Measurements from ENCODE around the gene NPAS3.

DNA sequence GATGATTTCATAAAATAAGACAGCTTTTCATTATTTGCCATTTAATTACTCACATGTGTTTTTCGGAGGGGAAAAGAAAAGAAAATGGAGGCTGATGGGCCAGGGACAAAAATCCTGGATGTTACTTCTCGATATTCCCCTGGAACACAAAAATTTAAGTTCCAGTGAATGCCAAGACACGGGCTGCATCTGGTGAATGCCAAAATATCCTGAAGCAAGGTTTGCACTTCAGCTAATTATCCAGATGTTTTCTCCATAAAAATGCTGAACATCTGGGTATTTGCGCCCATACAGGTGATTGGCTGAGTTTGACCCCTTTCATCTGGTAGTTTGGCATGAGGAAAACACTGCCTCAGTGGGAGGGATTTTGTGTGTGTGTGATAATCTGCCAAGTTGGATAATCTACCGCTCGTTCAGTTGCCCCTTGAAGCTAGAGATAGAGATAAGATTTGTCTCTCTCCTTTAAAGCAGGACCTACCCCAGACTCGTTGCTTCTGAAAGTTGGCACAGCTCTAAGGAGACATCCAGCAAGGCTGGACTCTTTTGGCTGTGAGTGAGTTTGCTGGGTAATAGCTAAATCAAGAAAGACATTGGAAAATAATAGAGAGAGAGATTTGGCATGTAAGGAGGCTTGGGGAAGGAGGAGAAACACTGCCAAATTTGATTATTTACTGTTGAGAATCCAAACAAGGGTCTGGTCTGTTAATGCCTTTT, 622.2 kb downstream of the NPAS3 start:
- TF ChIP-seq, protein P1, sequence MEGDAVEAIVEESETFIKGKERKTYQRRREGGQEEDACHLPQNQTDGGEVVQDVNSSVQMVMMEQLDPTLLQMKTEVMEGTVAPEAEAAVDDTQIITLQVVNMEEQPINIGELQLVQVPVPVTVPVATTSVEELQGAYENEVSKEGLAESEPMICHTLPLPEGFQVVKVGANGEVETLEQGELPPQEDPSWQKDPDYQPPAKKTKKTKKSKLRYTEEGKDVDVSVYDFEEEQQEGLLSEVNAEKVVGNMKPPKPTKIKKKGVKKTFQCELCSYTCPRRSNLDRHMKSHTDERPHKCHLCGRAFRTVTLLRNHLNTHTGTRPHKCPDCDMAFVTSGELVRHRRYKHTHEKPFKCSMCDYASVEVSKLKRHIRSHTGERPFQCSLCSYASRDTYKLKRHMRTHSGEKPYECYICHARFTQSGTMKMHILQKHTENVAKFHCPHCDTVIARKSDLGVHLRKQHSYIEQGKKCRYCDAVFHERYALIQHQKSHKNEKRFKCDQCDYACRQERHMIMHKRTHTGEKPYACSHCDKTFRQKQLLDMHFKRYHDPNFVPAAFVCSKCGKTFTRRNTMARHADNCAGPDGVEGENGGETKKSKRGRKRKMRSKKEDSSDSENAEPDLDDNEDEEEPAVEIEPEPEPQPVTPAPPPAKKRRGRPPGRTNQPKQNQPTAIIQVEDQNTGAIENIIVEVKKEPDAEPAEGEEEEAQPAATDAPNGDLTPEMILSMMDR (IDR thresholded peaks at IDR 0.05; ENCODE audit: extremely low read depth in 1 of 2, insufficient read depth in 1 of 2, low read depth in 1 of 2, low read length in 2 of 2), result no peak
- no peak for TF ChIP-seq EZH2 (IDR thresholded peaks at IDR 0.05; ENCODE audit: borderline replicate concordance, low read depth, low read length, severe bottlenecking)
- no peak for TF ChIP-seq POLR2AphosphoS5 (IDR thresholded peaks at IDR 0.05; ENCODE audit: insufficient read depth, low read depth, low read length)
- no peak for TF ChIP-seq POLR2A (IDR thresholded peaks at IDR 0.05; ENCODE audit: low read depth, low read length)
- TF ChIP-seq MYC (IDR thresholded peaks at IDR 0.05; ENCODE audit: low read depth, low read length), result no peak
- TF ChIP-seq FOS (IDR thresholded peaks at IDR 0.05; ENCODE audit: borderline replicate concordance, insufficient read depth, low read length), result no peak
- no peak for TF ChIP-seq JUN (IDR thresholded peaks at IDR 0.05; ENCODE audit: borderline replicate concordance, insufficient read depth, insufficient read length, low read depth)

Measured in endothelial cell of umbilical vein (primary cell).